G401.6 (cell line): ENCODE data around the gene FSTL4.

ENCODE experiments used
- FAIRE-seq: peaks from 2 replicates; lab custom pipeline; 2012; peaks lifted over from hg19 to GRCh38; lab: Jason Lieb, UNC

Gene FSTL4

GRCh38 chr5:133612249-133612860 is at the start of gene FSTL4:
FSTL4 (minus strand) TSS chr5:133612541.
- FAIRE-seq, result no peak

- no peak for FAIRE-seq
These were observed 49.0 kb upstream of the FSTL4 start for GRCh38 chr5:133661389-133661788.

- FAIRE-seq, result no peak
These were observed 46.0 kb upstream of the FSTL4 start for GRCh38 chr5:133658327-133658726.

- no peak for FAIRE-seq
These were observed 44.7 kb upstream of the FSTL4 start for GRCh38 chr5:133657036-133657435.

GRCh38 chr5:133655966-133656365 is 43.6 kb upstream of the FSTL4 start:
- FAIRE-seq, result no peak

- FAIRE-seq, result no peak
These were observed 41.4 kb upstream of the FSTL4 start for GRCh38 chr5:133653760-133654049.

GRCh38 chr5:133652951-133653759 is 40.8 kb upstream of the FSTL4 start:
- no peak for FAIRE-seq

- no peak for FAIRE-seq
These were observed 31.9 kb upstream of the FSTL4 start for GRCh38 chr5:133644000-133644865.

- FAIRE-seq, result no peak
These were observed 31.0 kb upstream of the FSTL4 start for GRCh38 chr5:133643365-133643764.

GRCh38 chr5:133642153-133642722 is 29.9 kb upstream of the FSTL4 start:
- no peak for FAIRE-seq

GRCh38 chr5:133641683-133642082 is 29.3 kb upstream of the FSTL4 start:
- FAIRE-seq, result no peak

- no peak for FAIRE-seq
These were observed 27.6 kb upstream of the FSTL4 start for GRCh38 chr5:133639850-133640528.

GRCh38 chr5:133638436-133638835 is 26.1 kb upstream of the FSTL4 start:
- no peak for FAIRE-seq

- no peak for FAIRE-seq
These were observed 24.9 kb upstream of the FSTL4 start for GRCh38 chr5:133637206-133637605.

- FAIRE-seq, result no peak
These were observed 22.7 kb upstream of the FSTL4 start for GRCh38 chr5:133635051-133635450.

- FAIRE-seq, result no peak
These were observed 14.8 kb upstream of the FSTL4 start for GRCh38 chr5:133627180-133627579.

GRCh38 chr5:133624316-133624715 is 12.0 kb upstream of the FSTL4 start:
- no peak for FAIRE-seq

GRCh38 chr5:133618141-133618540 is 5.8 kb upstream of the FSTL4 start:
- no peak for FAIRE-seq

- no peak for FAIRE-seq
These were observed 1.4 kb upstream of the FSTL4 start for GRCh38 chr5:133613743-133614142.

- FAIRE-seq, result no peak
These were observed 843 bp upstream of the FSTL4 start for GRCh38 chr5:133613184-133613583.

- FAIRE-seq, result no peak
These were observed 738 bp downstream of the FSTL4 start for GRCh38 chr5:133611357-133612248.
